H1 (cell line): ENCODE results near the gene GMFB. TPM values are rescaled to one million over a fixed set of nuclear protein-coding genes. Genes with fewer than 3 reads are reported as not detected.

Source experiments
- FOSL1 ChIP-seq: IDR thresholded peaks from 2 replicates; pipeline ENCODE4 v1.6.1; 2011; ENCODE audit warnings: mild to moderate bottlenecking, low read depth, low read length, moderate library complexity; ENCODE audit not compliant: insufficient read depth
- JUND ChIP-seq: IDR thresholded peaks from 2 replicates; pipeline ENCODE4 v1.6.1; 2011; ENCODE audit warnings: mild to moderate bottlenecking, improper control_type of control experiment, low read length
- SP1 ChIP-seq: IDR thresholded peaks from 2 replicates; pipeline ENCODE4 v1.6.1; 2011; ENCODE audit warnings: low read depth, low read length
- polyA plus RNA-seq, 7 experiments: library from polyadenylated mRNA; depleted of rRNA in 3 of 7; stranded (reverse) in 5 of 7; unstranded in 2 of 7; fragments of >200 nt in 5 of 7; fragments of 200-250 nt in 2 of 7; gene quantifications; 1 replicate in 5 of 7; 2 replicates in 1 of 7; 4 replicates in 1 of 7; pipeline versions ENCODE4 v1.2.1 to v1.2.3, GENCODE V29; 2011 to 2013; ENCODE audit warnings: missing spikeins in 2 of 7, mixed read lengths in 2 of 7
- total RNA-seq: library from RNA; stranded (reverse); fragmentation: NEBNext Ultra II Directional; extraction: Animal tissue kit (Norgen Biotek cat#: 25700); gene quantifications from 2 replicates; pipeline ENCODE4 v1.2.1, GENCODE V29; 2021

GMFB gene
- total and polyA plus RNA-seq, 2 of the 8 experiments (the other 6 are each of a cell fraction or from before 2014, with no cell fraction given) = 17.9 to 77.3 TPM

DNA sequence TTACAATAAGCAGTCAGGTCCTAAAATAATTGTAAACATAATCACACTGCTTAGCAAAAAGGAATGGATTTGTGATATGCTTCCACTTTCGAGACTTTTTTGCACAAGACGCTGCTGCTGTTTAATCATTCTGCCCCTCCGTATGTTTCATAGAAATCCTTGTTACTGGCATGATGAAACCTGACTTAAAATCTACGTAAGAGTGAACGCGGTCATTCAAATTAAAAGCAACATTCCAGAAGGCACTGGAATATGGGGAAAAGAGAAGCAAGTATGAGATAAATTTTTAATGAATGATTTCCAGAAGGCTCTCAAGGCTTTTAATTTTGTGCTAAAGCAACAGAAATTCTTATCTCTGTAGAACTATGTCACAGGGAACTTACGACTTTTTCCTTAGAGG is 48.7 kb downstream of the GMFB start (continued):
- TF ChIP-seq SP1 (no peak), FOSL1 (no peak), JUND (no peak)
- TF ChIP-seq, all 59 proteins: peak for 0
